Mesendoderm (in vitro differentiated cells): ENCODE measurements around the gene RASL10B.

Experiments used
- DNase-seq: peaks from one replicate; pipeline ENCODE4 v3.0.0; 2013
- H2AK5ac ChIP-seq: 2 replicates; pipeline ENCODE4 v1.6.1; 2013; ENCODE audit warnings: low read length, inconsistent platforms
- H2BK120ac ChIP-seq: 2 replicates; pipeline ENCODE4 v1.6.1; 2013; ENCODE audit warnings: low read depth, mild to moderate bottlenecking, low read length, moderate library complexity, mixed read lengths
- H2BK15ac ChIP-seq: replicated peaks from 2 replicates; pipeline ENCODE4 v1.6.1; 2013; ENCODE audit warnings: low read depth, mild to moderate bottlenecking, moderate library complexity
- H2BK5ac ChIP-seq: 2 replicates; pipeline ENCODE4 v1.6.1; 2013; ENCODE audit warnings: low read length, inconsistent platforms
- H3K18ac ChIP-seq: 2 replicates; pipeline ENCODE4 v1.6.1; 2013; ENCODE audit warnings: mild to moderate bottlenecking, low read length, mixed read lengths
- H3K23ac ChIP-seq: one replicate; pipeline ENCODE4 v1.6.1; 2013; ENCODE audit warnings: low read length
- H3K27ac ChIP-seq: 2 replicates; pipeline ENCODE4 v1.5.1; 2013; ENCODE audit warnings: low read depth, mild to moderate bottlenecking, inconsistent platforms, low read length, moderate library complexity
- H3K27me3 ChIP-seq: 2 replicates; pipeline ENCODE4 v1.6.1; 2013; ENCODE audit warnings: low read length, control low read depth, mild to moderate bottlenecking, inconsistent platforms; ENCODE audit not compliant: insufficient read depth, poor library complexity
- H3K36me3 ChIP-seq: 2 replicates; pipeline ENCODE4 v1.6.1; 2013; ENCODE audit warnings: low read length, inconsistent platforms; ENCODE audit not compliant: control insufficient read depth, insufficient read depth
- H3K4ac ChIP-seq: one replicate; pipeline ENCODE4 v1.6.1; 2013; ENCODE audit warnings: low read depth, mild to moderate bottlenecking, low read length, moderate library complexity
- H3K4me1 ChIP-seq: 2 replicates; pipeline ENCODE4 v1.6.1; 2013; ENCODE audit warnings: low read depth, low read length, inconsistent platforms; ENCODE audit not compliant: control insufficient read depth
- H3K4me2 ChIP-seq: 2 replicates; pipeline ENCODE4 v1.6.1; 2013; ENCODE audit warnings: low read length
- H3K4me3 ChIP-seq: 2 replicates; pipeline ENCODE4 v1.5.1; 2013; ENCODE audit warnings: mild to moderate bottlenecking, low read length
- H3K56ac ChIP-seq: one replicate; pipeline ENCODE4 v1.6.1; 2013; ENCODE audit warnings: low read length
- H3K79me1 ChIP-seq: 2 replicates; pipeline ENCODE4 v1.6.1; 2013; ENCODE audit warnings: low read length, inconsistent platforms
- H3K79me2 ChIP-seq: 2 replicates; pipeline ENCODE4 v1.6.1; 2013; ENCODE audit warnings: mild to moderate bottlenecking, low read length; ENCODE audit not compliant: control insufficient read depth, insufficient read depth
- H3K9ac ChIP-seq: 2 replicates; pipeline ENCODE4 v1.6.1; 2013; ENCODE audit warnings: low read length, inconsistent platforms
- H4K5ac ChIP-seq: one replicate; pipeline ENCODE4 v1.6.1; 2013; ENCODE audit warnings: low read length
- H4K8ac ChIP-seq: one replicate; pipeline ENCODE4 v1.6.1; 2013; ENCODE audit warnings: low read depth, mild to moderate bottlenecking, control low read depth, low read length, moderate library complexity
- WGBS: extraction: QIAGEN DNeasy Blood & Tissue Kit; methylation state at CpG from one replicate; pipeline ENCODE4 v1.1.7; 2013; ENCODE audit warnings: low lambda C conversion rate, missing lambda C conversion rate; ENCODE audit not compliant: insufficient coverage; ENCODE audit errors: extremely low coverage; 5-methylcytosine and 5-hydroxymethylcytosine counted together

Gene RASL10B

DNA sequence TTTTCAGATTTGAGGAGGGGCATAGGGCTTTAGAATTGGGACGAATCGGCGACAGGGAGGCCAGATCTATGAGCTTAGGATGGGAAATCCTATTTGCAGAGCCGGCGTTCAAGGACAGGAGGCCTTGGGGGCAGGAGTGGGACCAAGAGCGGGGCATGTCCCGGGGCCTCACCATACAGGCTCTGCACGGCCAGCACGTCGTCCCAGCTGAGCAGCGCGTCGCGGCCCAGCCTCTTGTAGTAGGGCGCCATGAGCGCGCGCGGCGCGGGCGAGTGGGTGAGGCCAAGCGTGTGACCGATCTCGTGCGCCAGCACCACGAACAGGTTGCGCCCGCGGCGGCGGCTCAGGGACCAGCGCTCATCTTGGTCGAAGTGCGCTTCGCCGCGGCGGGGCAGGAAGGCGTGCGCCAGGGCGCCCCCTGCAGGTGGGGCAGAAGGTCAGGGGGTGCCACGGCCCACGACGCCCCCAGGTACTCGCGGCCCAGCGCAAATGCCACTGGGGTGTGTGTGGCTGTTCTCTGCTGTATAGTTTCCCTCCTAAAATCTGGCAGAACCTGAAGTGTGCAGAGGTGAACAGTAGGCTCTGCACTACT, 38.6 kb downstream of the RASL10B start:
- no peak for DNase-seq
- H3K27me3 ChIP-seq: no peaks in the 10 kb centered on the region
- no peaks in the 10 kb centered on the region for H3K79me2 ChIP-seq
- no peak overlapping the region for H2BK5ac ChIP-seq
- no peak overlapping the region for H3K4me2 ChIP-seq
- no peak overlapping the region for H4K8ac ChIP-seq
- H4K5ac ChIP-seq: no peak overlapping the region
- H3K4me3 ChIP-seq: no peak overlapping the region
- H2BK120ac ChIP-seq: no peak overlapping the region
- H3K23ac ChIP-seq: no peak overlapping the region
- H3K9ac ChIP-seq: no peak overlapping the region
- no peak overlapping the region for H3K4ac ChIP-seq
- H3K4me1 ChIP-seq: no peaks in the 10 kb centered on the region
- no CpG with 5 or more reads among the region's 48 CpGs for WGBS
- H2AK5ac ChIP-seq: no peak overlapping the region
- no peaks in the 10 kb centered on the region for H3K79me1 ChIP-seq
- no peak overlapping the region for H3K56ac ChIP-seq
- H3K27ac ChIP-seq: no peak overlapping the region
- no peak overlapping the region for H3K18ac ChIP-seq
- H3K36me3 ChIP-seq: no peaks in the 10 kb centered on the region
- no peak overlapping the region for H2BK15ac ChIP-seq

DNA sequence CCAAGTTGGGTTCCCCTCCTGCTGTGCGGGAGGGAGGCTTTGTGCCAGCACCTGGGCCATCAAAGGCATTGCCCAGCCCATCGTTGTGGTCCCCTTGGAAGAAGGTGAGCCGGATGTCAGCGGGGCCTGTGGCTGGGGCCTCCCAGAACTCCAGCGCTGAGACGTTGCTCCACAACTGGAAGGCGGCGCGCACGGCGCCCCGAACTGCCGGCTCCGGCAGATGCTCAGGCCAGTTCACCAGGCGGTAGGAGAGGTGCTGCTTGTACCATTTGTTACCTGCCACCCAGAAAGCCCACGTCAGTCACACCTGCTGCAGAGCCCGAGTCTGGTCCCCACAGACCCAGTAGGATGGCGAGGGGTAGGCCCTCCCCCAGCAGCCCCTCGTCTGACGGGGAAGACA, 41.7 kb downstream of the RASL10B start:
- Histone ChIP-seq H2AK5ac (no peak overlapping the region), H3K36me3 (no peaks in the 10 kb centered on the region)

DNA sequence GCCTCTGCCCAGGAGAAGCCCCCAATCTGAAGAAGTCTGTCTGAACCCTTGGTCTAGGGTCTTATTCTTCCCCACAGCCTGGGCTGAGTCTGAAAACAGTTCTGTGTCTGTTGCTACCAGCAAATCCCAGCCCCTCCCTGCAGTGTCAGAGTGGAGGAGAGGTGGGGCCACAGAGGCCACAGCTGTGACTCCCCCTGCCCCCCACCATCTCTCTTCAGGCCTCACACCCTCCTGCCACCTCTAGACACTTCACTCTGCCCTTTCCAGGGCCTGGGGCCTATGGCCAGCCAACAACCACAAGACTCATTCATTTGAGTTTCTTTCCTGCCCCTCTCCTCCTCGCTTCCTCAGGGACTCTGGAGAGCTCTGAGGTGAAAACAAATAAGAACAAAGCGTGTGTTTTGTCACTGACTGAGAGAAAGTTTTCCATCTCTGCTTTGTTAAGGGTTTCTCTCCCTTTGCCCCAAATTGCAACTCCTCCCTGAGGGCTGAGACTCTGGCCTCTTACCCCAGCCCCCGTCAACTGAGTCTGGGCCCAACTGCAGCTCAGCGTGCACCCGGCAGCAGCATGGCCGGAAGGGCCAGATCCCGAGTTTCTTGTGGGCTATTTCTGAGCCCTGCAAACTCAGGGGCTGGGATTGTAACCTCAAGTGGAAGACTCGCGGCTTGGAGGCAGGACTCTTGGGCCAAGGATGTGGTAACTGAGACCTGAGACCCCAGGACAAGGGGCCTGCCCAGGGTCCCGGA, 42.4 kb downstream of the RASL10B start:
- Histone ChIP-seq H3K36me3 (no peaks in the 10 kb centered on the region), H2AK5ac (no peak overlapping the region), H4K8ac (no peak overlapping the region), H3K56ac (peak overlapping the region; percentile 46), H3K27ac (no peak overlapping the region), H3K4me2 (no peak overlapping the region), H3K4me1 (no peaks in the 10 kb centered on the region), H2BK5ac (no peak overlapping the region), H3K9ac (no peak overlapping the region), H3K23ac (no peak overlapping the region), H2BK15ac (no peak overlapping the region), H2BK120ac (no peak overlapping the region), H3K18ac (no peak overlapping the region), H4K5ac (no peak overlapping the region), H3K79me1 (no peaks in the 10 kb centered on the region), H3K79me2 (no peaks in the 10 kb centered on the region), H3K4ac (no peak overlapping the region), H3K27me3 (no peaks in the 10 kb centered on the region), H3K4me3 (no peak overlapping the region)
- DNase-seq: no peak
- WGBS: no CpG with 5 or more reads among the region's 10 CpGs

More for the DNA sequence above, 41.7 kb downstream of the RASL10B start:
- H2BK120ac ChIP-seq: no peak overlapping the region
- H3K4me1 ChIP-seq: no peaks in the 10 kb centered on the region
- no peak overlapping the region for H3K18ac ChIP-seq
- H3K79me1 ChIP-seq: no peaks in the 10 kb centered on the region
- H4K8ac ChIP-seq: no peak overlapping the region
- no peak overlapping the region for H3K23ac ChIP-seq
- no peak overlapping the region for H3K27ac ChIP-seq
- no peak overlapping the region for H3K4ac ChIP-seq
- no peak overlapping the region for H3K56ac ChIP-seq
- H3K79me2 ChIP-seq: no peaks in the 10 kb centered on the region
- H2BK5ac ChIP-seq: no peak overlapping the region
- H3K9ac ChIP-seq: no peak overlapping the region
- no peak for DNase-seq
- no CpG with 5 or more reads among the region's 20 CpGs for WGBS
- H4K5ac ChIP-seq: no peak overlapping the region
- H3K4me2 ChIP-seq: no peak overlapping the region
- no peak overlapping the region for H3K4me3 ChIP-seq
- H3K27me3 ChIP-seq: no peaks in the 10 kb centered on the region
- H2BK15ac ChIP-seq: no peak overlapping the region

DNA sequence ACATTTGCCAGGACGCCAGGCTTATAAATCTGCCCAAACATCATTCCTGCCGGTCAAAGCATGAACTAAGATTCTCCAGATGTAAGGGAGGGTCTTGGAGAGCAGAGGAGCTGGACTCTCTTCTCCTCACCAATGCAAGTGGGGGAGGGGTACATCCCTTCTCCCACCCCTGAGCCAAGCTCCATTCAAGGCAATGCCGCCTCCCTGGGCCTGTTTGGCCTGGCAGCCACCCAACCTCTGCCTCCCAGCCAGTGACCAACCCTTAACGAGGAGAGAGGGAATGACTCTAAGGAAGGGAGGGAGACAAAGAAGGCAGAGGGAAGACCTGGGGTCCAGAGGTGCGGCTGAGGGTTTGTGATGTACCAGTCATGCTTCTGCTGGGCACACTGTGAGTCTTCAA, 43.1 kb downstream of the RASL10B start:
- no peak overlapping the region for H4K8ac ChIP-seq
- H3K79me1 ChIP-seq: no peaks in the 10 kb centered on the region
- no CpG with 5 or more reads among the region's 5 CpGs for WGBS
- H3K4me2 ChIP-seq: no peak overlapping the region
- H3K27me3 ChIP-seq: no peaks in the 10 kb centered on the region
- no peak overlapping the region for H3K27ac ChIP-seq
- H3K9ac ChIP-seq: no peak overlapping the region
- no peak overlapping the region for H2BK120ac ChIP-seq
- H3K18ac ChIP-seq: no peak overlapping the region
- no peak for DNase-seq
- H3K36me3 ChIP-seq: no peaks in the 10 kb centered on the region
- H4K5ac ChIP-seq: no peak overlapping the region
- H2BK5ac ChIP-seq: no peak overlapping the region
- H2AK5ac ChIP-seq: no peak overlapping the region
- no peak overlapping the region for H3K56ac ChIP-seq
- no peaks in the 10 kb centered on the region for H3K79me2 ChIP-seq
- H3K4me1 ChIP-seq: no peaks in the 10 kb centered on the region
- no peak overlapping the region for H2BK15ac ChIP-seq
- no peak overlapping the region for H3K4me3 ChIP-seq
- no peak overlapping the region for H3K23ac ChIP-seq
- no peak overlapping the region for H3K4ac ChIP-seq

DNA sequence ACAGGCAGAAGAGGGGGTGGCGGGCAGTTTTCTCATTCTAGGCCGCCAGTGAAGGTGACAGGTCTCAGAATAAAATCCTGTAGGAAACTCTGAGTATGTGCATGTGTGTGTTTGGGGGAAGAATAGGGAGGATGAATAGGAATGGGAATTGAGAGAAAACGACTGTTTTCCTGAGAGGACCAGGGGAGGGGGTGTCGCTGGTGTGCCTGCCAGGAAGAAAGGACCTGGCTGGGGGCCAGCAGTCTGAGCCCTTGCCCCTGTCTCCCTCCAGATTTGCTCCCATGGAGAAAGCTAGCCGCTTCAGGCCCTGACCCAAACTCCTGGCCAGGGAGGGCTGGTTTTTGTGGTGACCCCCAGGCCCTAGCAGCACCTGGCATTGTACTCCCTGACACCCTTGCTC, 43.6 kb downstream of the RASL10B start:
- Histone ChIP-seq H2BK120ac (no peak overlapping the region), H4K8ac (no peak overlapping the region), H2AK5ac (no peak overlapping the region), H3K4ac (no peak overlapping the region), H3K27ac (no peak overlapping the region), H3K18ac (no peak overlapping the region), H3K9ac (no peak overlapping the region), H3K79me1 (no peaks in the 10 kb centered on the region), H3K4me3 (no peak overlapping the region), H3K4me1 (no peaks in the 10 kb centered on the region), H3K36me3 (no peaks in the 10 kb centered on the region), H2BK15ac (no peak overlapping the region), H2BK5ac (no peak overlapping the region), H3K27me3 (no peaks in the 10 kb centered on the region), H3K56ac (no peak overlapping the region), H3K23ac (no peak overlapping the region), H3K79me2 (no peaks in the 10 kb centered on the region), H3K4me2 (no peak overlapping the region), H4K5ac (no peak overlapping the region)
- WGBS: no CpG with 5 or more reads among the region's 5 CpGs
- no peak for DNase-seq

GRCh38 chr17:35775583-35775982, 44.1 kb downstream of the RASL10B start:
- no peaks in the 10 kb centered on the region for H3K36me3 ChIP-seq
- H2AK5ac ChIP-seq: no peak overlapping the region
- no peak overlapping the region for H4K5ac ChIP-seq
- no peaks in the 10 kb centered on the region for H3K27me3 ChIP-seq
- no peak overlapping the region for H3K23ac ChIP-seq
- H3K4me3 ChIP-seq: no peak overlapping the region
- no peak overlapping the region for H2BK5ac ChIP-seq
- no peak for DNase-seq
- no peak overlapping the region for H2BK120ac ChIP-seq
- no peaks in the 10 kb centered on the region for H3K4me1 ChIP-seq
- no peaks in the 10 kb centered on the region for H3K79me2 ChIP-seq
- no CpG with 5 or more reads among the region's 6 CpGs for WGBS
- H3K56ac ChIP-seq: no peak overlapping the region
- H3K9ac ChIP-seq: no peak overlapping the region
- no peak overlapping the region for H2BK15ac ChIP-seq
- no peak overlapping the region for H3K4me2 ChIP-seq
- no peak overlapping the region for H4K8ac ChIP-seq
- H3K79me1 ChIP-seq: no peaks in the 10 kb centered on the region
- H3K4ac ChIP-seq: no peak overlapping the region
- no peak overlapping the region for H3K27ac ChIP-seq
- no peak overlapping the region for H3K18ac ChIP-seq
